OCI-M2 (cell line): ENCODE results near the gene EPHB1.
"Not testable (repeated sequence)": the region's sequence is repeated elsewhere in the genome, so short reads cannot be mapped to it uniquely, and the experiment has no call there.

Experiments used
- DNase-seq: peaks from one replicate; lab custom pipeline; 2025; ENCODE audit not compliant: unreplicated experiment; lab: John Stamatoyannopoulos, UW

Gene EPHB1

DNA sequence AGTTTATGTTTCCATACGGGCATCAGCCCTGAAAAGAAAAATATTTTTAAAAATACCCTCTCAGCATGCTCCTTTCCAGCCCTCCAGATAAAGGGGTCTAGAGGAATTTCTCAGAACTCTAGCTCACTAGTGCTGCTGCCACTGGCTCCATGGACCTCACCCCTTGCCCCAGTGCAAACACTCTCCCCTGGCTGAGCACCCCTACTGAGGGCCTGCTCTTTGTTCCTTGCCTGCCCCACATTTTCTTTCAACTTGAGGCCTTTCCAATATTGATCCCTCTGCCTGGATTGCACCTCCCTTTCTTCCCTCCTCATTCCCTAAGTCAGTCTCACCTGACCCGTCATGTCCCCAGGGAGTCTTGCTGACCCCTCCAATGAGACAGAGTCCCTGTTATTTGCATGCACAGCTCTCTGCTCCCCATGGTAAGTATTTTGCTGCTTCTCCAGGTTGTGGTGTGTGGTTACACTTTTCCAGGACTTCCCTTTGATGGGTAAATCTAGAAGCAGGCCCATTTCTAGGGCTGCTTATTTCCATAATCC, 196.5 kb downstream of the EPHB1 start:
- DNase-seq = no peak

DNA sequence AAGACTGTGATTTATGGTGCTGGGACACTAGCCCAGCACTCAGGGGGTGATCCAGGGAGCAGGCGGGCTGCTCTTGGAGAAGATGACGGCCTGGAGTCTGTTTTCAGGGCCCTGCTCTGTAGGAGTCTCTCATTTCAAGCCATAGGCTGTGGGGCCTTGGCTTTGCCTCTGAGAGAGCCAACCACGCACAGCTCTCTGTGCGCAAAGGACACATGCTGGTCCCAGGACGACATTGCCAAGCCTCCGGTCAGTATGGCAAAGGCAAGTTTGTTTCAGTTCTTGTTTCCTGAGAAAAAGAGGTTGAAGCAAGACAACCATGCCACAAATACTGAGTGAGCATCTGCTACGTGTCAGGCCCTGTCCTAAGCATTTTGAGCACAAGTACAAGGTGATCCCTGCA, 197.1 kb downstream of the EPHB1 start:
- DNase-seq = no peak

DNA sequence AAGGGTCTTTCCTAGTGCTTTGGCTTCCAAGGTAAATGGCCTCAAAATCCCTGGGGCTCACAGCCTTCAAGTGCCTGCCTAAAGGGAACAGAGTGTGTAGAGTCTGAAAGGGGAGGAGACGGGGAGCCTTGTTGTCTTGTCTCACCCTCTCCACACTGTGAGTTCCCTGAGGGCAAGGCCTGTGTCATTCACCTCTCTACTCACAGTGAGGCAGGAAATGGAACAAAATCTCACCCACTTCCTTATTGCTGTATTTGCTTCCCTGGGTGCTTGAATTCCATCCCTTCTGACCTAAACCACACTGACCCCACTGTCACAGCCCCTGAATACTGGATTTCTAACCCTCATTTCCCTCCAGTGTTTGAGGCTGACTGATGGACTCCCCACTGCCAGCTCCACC, 197.5 kb downstream of the EPHB1 start:
- no peak for DNase-seq

DNA sequence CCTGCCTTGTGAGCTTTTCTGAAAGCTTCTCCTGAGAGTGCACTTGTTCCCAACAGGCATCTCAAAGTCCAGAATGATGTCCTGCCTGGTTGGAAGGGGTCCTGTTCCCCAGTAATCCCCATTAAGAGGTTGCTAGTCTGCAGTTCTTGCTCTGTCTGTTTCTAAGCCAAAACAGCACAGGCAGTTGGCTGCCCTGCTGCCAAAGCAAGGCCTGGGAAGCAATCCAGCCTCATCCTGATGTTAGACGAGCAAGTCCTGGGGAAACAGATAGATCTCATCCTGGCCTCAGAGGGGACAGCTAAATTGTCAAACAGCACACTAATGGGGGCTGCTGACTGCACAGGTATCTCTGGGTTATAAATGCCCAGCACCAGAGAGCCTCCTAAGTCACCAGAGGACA, 198.0 kb downstream of the EPHB1 start:
- no peak for DNase-seq

DNA sequence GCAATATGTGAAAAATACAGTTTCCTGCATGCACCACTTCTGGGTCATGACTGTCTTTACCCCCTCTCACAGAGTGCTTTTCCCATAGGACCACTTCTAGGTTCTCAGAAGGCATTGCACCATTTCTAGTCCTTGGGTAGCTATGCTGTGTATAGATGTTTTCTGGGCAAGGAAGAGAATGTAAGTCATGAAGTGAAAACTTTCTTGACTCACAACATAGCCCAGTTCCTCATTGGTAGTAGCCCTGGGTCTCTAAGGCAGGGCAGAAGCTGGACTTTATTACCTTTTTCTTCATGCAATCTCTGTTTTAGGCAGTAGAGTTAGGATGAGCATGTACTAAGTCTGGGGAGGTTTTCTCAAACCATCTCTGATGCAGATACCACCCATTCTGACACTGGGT, 203.1 kb downstream of the EPHB1 start:
- DNase-seq = no peak

DNA sequence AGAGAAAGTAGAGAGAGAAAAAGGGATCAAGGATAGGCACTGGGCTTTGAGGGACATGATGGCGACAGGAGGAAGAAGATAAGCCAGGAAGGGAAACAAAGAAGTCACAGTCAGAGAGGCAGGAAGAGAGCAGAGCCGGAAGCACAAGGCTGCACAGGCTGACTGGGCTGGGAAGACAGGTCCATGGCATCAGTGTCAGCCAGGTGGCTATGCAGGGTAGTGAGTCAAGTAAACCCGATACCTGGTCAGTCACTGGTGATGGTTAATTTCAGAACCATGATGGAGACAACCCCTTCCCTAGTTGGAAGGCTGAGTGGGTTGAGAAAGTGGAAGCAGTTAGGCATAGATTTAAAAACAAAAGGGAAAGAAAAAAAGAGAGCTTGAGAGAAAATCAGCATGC, 203.8 kb downstream of the EPHB1 start:
- no peak for DNase-seq

DNA sequence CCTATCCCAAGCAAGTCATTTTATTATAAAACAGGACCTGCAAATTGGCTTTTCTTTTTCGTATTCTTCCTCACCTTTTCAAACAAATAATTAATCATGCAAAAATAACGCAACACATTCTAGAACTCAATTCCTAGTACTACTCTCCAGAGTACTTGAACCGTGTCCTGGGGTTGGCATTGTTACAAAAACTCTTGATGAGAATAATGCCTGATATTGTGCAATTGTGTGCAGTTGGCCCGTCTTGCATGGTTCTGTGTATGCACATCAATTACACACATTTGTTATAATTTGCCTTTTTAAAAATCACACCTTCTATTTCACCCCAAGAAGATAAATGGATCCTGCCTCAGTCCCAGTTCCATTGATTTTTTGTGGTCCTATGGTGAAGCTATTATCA, 205.4 kb downstream of the EPHB1 start:
- no peak for DNase-seq

DNA sequence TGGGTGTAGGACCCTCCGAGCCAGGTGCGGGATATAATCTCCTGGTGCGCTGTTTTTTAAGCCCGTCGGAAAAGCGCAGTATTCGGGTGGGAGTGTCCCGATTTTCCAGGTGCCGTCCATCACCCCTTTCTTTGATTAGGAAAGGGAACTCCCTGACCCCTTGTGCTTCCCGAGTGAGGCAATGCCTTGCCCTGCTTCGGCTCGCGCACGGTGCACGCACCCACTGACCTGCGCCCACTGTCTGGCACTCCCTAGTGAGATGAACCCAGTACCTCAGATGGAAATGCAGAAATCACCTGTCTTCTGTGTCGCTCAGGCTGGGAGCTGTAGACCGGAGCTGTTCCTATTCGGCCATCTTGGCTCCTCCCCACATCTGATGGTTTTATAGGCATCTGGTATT, 210.6 kb downstream of the EPHB1 start:
- not testable (repeated sequence) for DNase-seq

DNA sequence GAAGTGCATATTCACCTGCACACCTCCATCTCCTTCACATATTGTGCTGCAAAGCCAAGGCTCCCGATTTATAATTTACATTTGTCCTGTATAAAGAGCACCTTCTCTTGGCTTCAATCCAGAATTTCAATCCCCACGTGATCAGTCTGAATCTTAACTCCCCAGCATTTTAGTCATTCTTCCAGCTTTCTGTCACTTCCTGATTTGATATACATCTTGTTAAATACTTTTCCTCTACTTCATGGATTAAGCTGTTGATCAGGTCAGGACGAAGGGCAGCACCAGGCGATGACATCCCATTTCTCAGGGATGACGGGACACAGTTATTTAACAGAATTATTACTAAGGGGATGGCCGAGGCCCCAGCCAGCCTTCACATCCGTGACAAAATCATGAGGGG, 212.5 kb downstream of the EPHB1 start:
- no peak for DNase-seq

DNA sequence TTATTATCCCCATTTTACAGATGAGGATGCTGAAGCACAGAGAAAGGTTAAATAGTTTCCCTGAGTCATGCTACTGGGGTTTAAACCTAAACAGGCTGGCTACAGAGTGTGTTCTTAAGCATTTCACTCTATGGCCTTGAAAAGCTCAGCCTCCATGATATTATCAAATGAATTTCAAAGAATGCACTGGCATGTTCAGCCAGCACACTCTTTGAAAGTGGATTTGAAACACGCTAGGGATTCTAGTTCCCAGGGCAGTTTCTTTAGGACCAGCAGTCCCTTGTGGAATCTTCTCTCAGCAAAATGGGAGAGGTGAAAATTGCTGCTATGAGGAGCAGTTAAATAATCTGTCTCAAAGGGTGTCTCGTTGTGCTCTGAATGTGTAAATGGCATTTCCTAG, 213.3 kb downstream of the EPHB1 start:
- no peak for DNase-seq

DNA sequence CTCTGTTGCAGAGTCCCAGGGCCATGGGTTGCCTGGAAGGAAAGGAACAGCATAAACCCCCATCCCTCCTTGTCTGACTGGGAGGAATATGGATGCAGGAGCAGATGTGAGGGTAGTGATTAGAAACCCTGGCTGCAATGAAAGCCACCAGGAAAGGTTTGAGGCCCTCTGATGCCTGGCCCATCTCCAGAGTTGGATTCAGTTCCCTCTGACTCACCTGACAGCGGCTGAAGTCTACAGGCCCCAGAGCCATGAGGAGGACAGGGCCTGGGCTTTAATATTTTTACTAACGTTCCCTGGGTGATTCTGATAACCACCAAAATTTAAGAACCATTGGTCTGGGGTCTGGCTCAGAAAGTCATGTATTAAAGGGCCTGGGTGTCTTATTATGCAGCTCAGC, 214.0 kb downstream of the EPHB1 start:
- no peak for DNase-seq

DNA sequence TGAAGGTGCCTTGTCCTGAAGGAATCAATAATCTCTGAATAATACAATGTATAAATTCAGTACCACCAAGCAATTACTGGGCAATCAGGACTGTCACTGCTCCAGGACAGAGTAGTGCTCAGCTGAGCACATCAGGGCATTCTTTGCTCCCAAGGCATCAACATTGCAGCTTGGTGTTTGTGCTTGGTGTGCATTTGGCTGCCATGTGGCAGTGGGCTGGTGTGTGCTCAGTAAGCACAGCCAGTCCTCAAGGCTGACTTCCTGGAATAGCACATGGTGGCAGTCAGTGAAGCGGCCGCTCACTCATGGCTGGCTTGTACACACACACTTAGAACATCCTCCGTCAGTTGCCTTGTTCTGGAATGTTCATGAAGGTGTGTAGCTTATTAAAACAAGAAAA, 217.0 kb downstream of the EPHB1 start:
- DNase-seq = no peak

DNA sequence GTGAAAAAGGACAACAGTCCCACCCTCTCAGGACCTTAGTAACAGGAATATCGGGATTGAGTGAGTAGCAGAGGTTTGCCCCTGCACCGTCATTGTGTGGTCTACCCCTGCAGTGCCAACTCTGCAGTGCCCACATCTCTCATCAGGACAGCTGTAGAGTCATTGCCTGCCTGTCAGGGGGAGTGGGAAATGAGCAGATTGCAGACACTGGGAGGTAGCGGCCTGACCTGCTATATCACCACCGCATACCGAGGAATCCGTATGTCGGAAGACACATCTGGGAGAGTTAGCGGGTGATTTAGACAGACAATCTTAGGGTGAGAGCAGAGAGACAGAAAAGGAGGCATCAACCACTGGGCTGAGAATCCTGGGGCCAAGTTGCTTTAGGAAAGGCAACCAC, 218.1 kb downstream of the EPHB1 start:
- DNase-seq = no peak

DNA sequence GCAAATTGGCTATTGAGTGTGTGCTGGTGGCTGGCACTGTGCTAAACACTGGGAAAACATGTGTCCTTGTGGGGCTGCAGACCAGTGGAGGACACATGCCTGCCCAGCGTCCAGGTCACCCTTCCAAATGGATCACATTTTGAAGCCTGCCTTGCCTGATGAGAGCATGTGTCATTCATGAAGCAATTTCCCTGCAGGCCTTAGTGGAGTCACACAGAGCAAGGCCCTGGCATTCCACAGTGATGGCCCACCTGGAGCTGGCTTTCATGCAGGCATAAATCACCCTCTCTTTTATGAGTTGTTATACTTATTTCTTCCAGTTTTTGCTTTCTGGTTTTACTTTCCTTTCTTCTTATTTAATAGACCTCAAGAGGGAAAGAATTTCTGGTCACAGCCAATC, 219.5 kb downstream of the EPHB1 start:
- no peak for DNase-seq

DNA sequence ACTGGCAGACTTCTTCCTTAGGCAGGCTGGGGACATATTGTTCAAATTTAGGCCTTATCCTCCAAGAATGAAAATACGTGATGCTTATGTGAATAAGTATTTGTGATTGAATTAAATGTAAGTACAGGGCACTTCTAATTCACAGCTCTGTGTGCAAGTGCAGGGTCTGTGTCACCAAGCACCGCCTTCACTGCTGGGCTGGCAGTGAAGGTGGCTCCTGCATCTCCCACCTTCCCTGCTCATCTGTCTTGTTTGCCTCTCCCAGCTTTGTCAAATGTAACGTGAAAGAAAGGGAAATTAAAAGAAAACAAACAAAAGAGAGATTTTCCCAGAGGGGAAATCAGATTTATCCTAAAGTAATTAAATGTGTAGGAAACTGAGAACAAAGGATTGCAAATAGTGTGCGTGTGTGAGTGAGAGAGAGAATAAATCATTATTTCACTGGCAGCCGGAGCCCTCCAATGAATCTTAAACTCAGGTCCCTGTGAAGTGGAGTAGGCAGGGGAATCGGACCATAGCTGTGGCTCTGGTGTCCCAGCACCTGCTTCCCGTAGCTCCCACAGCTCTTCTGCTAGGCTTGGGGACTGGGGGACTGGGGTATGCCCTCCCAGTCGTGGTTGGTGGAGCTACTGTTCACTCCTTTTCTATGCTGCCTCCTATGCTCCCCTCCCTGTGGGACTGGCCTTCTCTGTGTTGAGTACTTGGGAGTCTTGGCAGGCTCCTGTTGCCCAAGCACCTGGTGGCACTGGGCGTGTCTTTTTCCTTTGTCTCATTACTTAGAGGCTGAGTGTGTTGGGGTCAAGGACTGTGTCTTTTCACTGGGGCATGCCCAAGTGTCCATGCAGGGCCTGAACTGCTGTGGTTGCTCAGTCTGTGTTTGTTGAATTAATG, 222.2 kb downstream of the EPHB1 start:
- no peak for DNase-seq

DNA sequence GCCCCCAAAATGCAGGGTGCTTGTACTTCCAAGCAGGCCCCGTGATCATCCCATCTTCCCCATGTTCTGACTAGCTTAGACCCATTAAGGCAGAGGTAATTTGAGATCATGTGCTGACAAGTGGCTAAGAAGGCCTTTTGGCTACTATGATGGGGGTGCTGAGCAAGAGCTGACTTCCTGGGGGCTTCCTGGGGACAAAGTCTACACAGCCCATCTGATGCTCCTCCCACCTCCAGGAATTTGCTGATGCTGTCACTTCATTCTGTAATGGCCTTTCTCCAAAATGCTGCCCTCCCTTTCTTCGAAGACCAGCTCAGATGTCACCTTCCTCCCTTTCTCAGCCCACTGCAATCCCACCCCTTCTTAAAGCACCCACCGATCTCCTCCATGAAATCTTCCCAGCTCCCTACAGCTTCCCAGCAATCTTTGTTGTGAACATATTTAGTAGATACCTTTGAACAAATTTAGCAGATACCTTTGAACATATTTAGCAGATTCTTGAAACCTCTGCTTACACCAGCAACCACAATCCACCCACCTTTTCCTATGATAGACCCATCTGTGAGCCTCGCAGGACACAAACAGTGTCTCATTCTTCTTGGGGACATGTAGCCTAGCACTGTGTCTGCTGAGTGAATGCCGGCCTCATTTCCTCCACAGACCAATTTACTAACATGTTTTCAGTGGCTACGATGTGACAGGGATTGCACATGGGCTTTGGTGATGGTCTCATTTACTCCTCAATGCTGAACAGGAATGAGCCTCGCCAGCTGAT, 223.3 kb downstream of the EPHB1 start:
- DNase-seq = no peak

DNA sequence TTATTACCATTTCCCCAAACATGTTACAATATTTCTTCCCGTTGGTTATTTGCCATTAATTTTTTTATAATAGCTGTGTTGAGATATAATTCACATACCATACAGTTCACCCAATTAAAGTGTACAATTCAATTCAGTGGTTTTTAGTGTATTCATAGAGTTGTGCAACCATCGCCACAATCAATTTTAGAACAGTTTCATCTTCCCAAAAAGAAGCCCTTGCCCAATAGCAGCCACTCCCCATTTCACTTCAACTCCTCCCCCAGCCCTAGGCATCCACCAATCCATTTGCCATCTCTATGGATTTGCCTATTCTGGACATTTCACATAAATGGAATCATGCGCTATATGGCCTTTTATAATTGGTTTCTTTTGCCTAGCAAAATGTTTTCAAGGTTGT, 225.1 kb downstream of the EPHB1 start:
- no peak for DNase-seq

DNA sequence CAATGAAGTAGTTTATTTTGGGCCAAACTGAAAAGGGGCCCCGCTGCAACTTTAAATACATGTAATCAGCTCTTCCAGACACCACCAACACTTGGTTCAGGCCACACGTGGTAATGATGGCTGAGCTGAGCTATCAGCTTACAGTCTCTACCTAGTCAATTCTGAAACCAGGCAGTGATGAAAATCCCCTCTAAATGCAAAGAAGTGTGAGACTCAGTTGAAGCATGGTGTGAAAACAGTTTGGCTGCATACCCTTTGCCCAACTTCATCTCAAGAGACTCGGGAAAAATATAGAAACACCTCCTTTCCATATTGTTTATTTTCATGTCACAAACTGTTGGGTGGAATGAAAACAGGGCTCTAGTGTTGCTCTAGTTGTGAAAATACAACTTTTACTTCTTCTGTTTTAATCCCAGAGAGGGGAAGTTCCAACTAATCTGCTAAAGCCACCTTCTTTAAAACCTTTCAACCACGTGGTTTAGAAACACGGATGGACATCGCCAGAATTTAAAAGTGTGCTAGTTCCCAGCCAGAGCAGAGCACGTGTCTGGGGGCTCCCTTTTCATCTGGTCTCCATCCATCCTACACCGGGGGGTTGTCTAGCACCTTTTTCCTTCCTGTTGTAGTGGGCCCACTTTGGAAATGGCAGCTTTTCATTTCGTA, 229.1 kb downstream of the EPHB1 start:
- no peak for DNase-seq

DNA sequence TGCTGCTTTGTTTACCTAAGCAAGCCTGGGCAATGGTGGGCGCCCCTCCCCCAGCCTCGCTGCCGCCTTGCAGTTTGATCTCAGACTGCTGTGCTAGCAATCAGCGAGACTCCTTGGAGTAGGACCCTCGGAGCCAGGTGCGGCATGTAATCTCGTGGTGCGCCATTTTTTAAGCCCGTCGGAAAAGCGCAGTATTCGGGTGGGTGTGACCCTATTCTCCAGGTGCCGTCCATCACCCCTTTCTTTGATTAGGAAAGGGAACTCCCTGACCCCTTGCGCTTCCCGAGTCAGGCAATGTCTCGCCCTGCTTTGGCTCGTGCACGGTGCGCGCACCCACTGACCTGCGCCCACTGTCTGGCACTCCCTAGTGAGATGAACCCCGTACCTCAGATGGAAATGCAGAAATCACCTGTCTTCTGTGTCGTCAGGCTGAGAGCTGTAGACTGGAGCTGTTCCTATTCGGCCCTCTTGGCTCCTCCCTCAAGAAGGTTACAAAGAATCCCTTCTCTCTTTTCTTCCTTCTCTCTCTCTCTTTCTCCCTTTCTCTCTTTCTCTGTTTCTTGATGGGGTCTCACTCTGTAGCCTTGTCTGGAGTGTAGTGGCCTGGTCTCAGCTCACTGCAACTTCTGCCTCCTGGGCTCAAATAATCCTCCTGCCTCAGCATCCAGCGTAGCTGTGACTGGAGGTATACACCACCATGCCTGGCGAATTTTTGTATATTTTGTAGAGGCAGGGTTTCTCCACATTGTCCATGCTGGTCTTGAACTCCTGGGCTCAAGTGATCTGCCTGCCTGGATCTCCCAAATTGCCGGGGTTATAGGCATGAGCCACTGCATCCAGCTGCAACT, 235.9 kb downstream of the EPHB1 start:
- DNase-seq = not testable (repeated sequence)

DNA sequence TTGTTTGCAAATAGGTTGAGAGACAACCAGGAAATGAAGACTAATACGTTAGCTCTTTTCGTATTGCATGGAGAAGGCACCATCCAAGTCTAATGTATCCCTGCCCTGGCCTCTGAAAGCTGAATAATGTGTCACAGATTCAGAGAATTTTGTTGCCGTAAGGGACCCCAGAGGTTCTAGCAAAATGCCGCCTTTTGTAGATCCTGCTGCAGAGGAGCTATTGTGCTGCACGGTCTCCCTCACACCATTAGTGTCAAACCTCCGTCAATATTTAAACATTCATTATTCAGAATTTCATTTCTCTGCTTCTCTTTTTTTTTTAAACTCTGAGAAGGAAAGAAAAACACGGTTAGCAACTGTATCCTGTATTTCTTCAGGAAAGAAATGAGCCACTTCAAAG, 238.7 kb downstream of the EPHB1 start:
- DNase-seq = no peak

DNA sequence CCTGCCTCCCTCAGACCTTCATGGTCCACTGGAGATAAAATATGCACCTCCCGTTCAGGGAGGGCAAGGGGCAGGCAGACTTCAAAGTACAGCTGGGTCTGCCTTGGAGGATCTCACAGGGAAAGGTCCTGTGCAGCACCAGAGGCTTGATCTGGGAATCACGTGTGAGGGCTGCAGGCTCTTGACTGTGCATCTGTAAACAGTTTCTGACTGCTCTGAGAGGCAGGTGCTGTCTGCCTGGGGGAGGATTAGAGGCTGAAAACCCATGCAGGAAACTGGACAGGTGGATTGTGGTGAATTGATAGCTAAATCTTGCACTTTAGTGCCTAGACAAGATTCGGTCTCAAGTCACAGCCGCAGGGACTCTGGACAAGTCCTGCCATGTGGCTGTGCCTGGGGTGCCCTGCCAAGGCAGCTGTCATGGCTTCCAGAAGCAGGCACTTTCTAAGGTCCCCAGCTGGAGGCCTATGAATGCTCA, 239.3 kb downstream of the EPHB1 start:
- no peak for DNase-seq
